Astrocyte (in vitro differentiated cells and primary cell): Measurements from ENCODE around the gene COMMD7.

ENCODE experiments used
- CTCF ChIP-seq: IDR thresholded peaks from 2 replicates; pipeline ENCODE4 v1.5.1; 2011; ENCODE audit warnings: low read depth, mild to moderate bottlenecking, inconsistent platforms, low read length, moderate library complexity; ENCODE audit not compliant: insufficient read depth
- EZH2 ChIP-seq: IDR thresholded peaks from 2 replicates; pipeline ENCODE4 v1.6.1; 2012; ENCODE audit warnings: mild to moderate bottlenecking, low read length, inconsistent platforms; ENCODE audit not compliant: insufficient read depth

- TF ChIP-seq CTCF, result no peak
- TF ChIP-seq EZH2, result no peak
These were observed 18.8 kb upstream of the COMMD7 start, which contains the start of gene DNMT3B for GRCh38 chr20:32761831-32762753.
